SK-N-MC (cell line): ENCODE data around the gene PI4K2A.

Experiments
- DNase-seq: peaks from one replicate; pipeline ENCODE4 v3.0.0-alpha.2; 2011; ENCODE audit warnings: low read depth, low spot score
- H3K27ac ChIP-seq: fragments of 200-600 bp; sonication (generic); 2 replicates; pipeline ENCODE4 v1.5.1; 2016; ENCODE audit warnings: mixed run types
- H3K36me3 ChIP-seq: fragments of 200-600 bp; sonication (generic); 2 replicates; pipeline ENCODE4 v1.6.1; 2017; ENCODE audit warnings: antibody characterized with exemption, low read length, mixed read lengths; ENCODE audit not compliant: insufficient read depth
- H3K4me3 ChIP-seq: fragments of 200-600 bp; sonication (generic); 2 replicates; pipeline ENCODE4 v1.5.1; 2016
- H3K9ac ChIP-seq: fragments of 200-600 bp; sonication (generic); 2 replicates; pipeline ENCODE4 v1.8.0; 2017; ENCODE audit warnings: mixed run types, mixed read lengths; ENCODE audit not compliant: insufficient read length
- H3K9me3 ChIP-seq: fragments of 200-600 bp; sonication (generic); 2 replicates; pipeline ENCODE4 v1.6.1; 2017; ENCODE audit warnings: low read depth, mild to moderate bottlenecking, antibody characterized with exemption, low read length, moderate library complexity, mixed read lengths
- EZH2 ChIP-seq: fragments of 200-600 bp; sonication (generic); IDR thresholded peaks from one replicate; pipeline ENCODE4 v1.6.1; 2017; ENCODE audit warnings: antibody characterized with exemption
- FOXP2 ChIP-seq: optimal IDR thresholded peaks from 2 replicates; pipeline ENCODE3; 2011; ENCODE audit warnings: mild to moderate bottlenecking, moderate library complexity; ENCODE audit not compliant: insufficient read depth; ENCODE audit errors: extremely low read length, control extremely low read depth
- POLR2AphosphoS5 ChIP-seq: IDR thresholded peaks from 2 replicates; pipeline ENCODE4 v1.6.1; 2012; ENCODE audit warnings: mild to moderate bottlenecking, low read depth, low read length, borderline replicate concordance

PI4K2A gene

GRCh38 chr10:97705006-97705670 lies 64.7 kb downstream of the PI4K2A start:
- Histone ChIP-seq H3K36me3 (no peaks in the 10 kb centered on the region), H3K4me3 (no peak overlapping the region)
- DNase-seq = no peak

GRCh38 chr10:97707134-97707861 lies 66.8 kb downstream of the PI4K2A start:
- no peak overlapping the region for H3K9ac ChIP-seq

More at GRCh38 chr10:97705006-97705670, 64.7 kb downstream of the PI4K2A start:
- TF ChIP-seq POLR2AphosphoS5 (no peak), FOXP2 (no peak), EZH2 (no peak)
- Histone ChIP-seq H3K9ac (no peak overlapping the region), H3K9me3 (no peaks in the 10 kb centered on the region), H3K27ac (no peak overlapping the region)

DNA sequence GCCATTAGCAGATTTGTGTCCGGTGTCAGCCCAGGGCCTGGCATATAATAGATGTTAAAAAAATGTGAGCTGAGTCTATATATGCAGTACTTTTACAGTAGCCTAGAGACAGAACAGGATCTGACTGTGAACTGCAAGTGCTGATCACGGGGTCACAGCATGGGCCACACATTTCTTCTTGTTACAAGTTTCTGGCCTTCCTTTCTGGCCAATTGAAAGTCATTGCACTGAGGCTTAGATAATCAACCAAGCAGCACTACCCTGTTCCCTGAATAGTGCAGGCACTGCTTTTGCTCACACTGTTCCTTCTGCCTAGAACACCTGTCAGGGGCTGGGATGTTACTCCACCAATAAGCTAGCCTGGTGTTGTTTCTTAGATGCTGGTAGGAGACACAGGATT lies 67.7 kb downstream of the PI4K2A start:
- no peak overlapping the region for H3K27ac ChIP-seq
- TF ChIP-seq EZH2 (no peak), POLR2AphosphoS5 (no peak), FOXP2 (no peak)
- no peak for DNase-seq
- H3K4me3 ChIP-seq = no peak overlapping the region
- no peak overlapping the region for H3K9ac ChIP-seq
- H3K36me3 ChIP-seq = no peaks in the 10 kb centered on the region
- H3K9me3 ChIP-seq = no peaks in the 10 kb centered on the region

More at GRCh38 chr10:97707134-97707861, 66.8 kb downstream of the PI4K2A start:
- no peaks in the 10 kb centered on the region for H3K9me3 ChIP-seq
- no peaks in the 10 kb centered on the region for H3K36me3 ChIP-seq
- H3K4me3 ChIP-seq = no peak overlapping the region
- TF ChIP-seq POLR2AphosphoS5 (no peak), FOXP2 (no peak), EZH2 (no peak)
- no peak for DNase-seq
- no peak overlapping the region for H3K27ac ChIP-seq

DNA sequence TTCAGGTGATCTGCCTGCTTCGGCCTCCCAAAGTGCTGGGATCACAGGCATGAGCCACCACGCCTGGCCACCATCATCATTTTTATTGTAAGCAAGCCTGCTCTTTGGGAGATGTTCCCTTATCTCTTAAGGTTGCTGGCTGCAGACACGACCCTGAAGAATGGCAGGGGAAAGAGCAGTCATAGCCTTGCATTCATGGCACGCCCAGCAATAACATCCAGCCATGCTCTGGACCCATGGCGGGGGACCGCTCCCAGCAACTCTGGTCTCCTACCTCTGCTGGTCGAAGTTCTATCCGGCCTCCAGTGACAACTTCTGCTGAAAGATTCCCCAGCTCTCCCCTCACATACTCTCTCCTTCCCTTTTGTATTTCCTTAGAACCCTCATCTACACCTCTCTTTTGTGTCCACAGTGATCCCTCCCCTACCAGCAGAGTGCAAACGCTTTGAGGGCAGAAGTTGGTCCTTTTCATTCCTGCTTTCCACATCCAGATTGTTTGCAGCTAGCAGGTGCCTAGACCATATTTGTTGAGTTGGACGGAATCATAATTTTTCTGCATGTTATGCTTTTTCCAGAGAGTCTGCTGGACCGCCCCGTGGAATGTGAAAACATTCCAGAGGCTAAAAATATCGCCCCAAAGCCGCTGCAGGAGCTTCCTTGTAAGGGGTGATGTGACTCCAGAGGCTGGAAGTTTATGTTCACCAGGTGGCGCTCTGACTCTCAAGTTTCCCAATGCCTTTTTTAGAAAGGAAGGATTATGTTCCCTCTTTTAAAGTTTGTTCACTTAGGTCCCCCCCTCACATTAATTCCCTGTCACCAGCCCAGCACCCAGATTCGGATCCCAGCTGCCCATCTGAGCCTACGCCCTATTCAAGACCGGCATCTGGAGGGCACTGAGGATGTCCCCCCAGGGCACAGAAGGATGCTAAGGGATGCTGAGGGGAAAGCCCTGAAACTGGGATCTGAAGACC lies 68.8 kb downstream of the PI4K2A start:
- H3K9ac ChIP-seq = no peak overlapping the region
- no peak overlapping the region for H3K4me3 ChIP-seq
- DNase-seq = no peak
- no peaks in the 10 kb centered on the region for H3K9me3 ChIP-seq
- no peak for TF ChIP-seq POLR2AphosphoS5
- no peak for TF ChIP-seq EZH2
- TF ChIP-seq FOXP2 = no peak
- no peak overlapping the region for H3K27ac ChIP-seq
- H3K36me3 ChIP-seq = no peaks in the 10 kb centered on the region

GRCh38 chr10:97711640-97712572 lies 71.4 kb downstream of the PI4K2A start:
- H3K27ac ChIP-seq = no peak overlapping the region
- no peak for DNase-seq
- no peak for TF ChIP-seq EZH2
- TF ChIP-seq POLR2AphosphoS5 = no peak
- no peak for TF ChIP-seq FOXP2
- H3K9me3 ChIP-seq = no peaks in the 10 kb centered on the region
- no peak overlapping the region for H3K9ac ChIP-seq
- no peaks in the 10 kb centered on the region for H3K36me3 ChIP-seq
- no peak overlapping the region for H3K4me3 ChIP-seq

- Histone ChIP-seq H3K36me3 (no peaks in the 10 kb centered on the region), H3K9ac (peak within 1 kb of the TSS; percentile 45), H3K4me3 (peak within 1 kb of the TSS; percentile 80), H3K9me3 (no peaks in the 10 kb centered on the region), H3K27ac (no peak within 1 kb of the TSS; the same call in 1 of the 2 replicates)
- no peak for DNase-seq
- no peak for TF ChIP-seq EZH2
- no peak for TF ChIP-seq FOXP2
- TF ChIP-seq POLR2AphosphoS5 = peak; percentile 62; the same call in 1 of the 2 replicates
These were observed 72.9 kb downstream of the PI4K2A start, which contains the start of gene MARVELD1 for GRCh38 chr10:97713339-97713825. Gene MARVELD1 (plus strand): TSS chr10:97713730. CDS start chr10:97713877, 147 bp downstream.

DNA sequence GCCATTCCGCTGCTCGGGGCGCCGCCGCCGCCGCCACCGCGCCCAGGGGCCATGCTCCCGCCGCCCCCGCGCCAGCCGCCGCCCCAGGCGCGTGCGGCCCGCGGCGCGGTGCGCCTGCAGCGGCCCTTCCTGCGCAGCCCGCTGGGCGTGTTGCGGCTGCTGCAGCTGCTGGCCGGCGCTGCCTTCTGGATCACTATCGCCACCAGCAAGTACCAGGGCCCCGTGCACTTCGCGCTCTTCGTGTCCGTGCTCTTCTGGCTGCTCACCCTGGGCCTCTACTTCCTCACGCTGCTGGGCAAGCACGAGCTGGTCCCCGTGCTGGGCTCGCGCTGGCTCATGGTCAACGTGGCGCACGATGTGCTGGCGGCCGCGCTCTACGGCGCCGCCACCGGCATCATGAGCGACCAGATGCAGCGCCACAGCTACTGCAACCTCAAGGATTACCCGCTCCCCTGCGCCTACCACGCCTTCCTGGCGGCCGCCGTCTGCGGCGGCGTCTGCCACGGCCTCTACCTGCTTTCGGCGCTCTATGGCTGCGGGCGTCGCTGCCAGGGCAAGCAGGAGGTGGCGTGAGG lies 73.4 kb downstream of the PI4K2A start:
- DNase-seq = no peak
- Histone ChIP-seq H3K9me3 (no peaks in the 10 kb centered on the region), H3K36me3 (no peaks in the 10 kb centered on the region), H3K4me3 (peak overlapping the region; percentile 80), H3K27ac (no peak overlapping the region; the same call in 1 of the 2 replicates), H3K9ac (peak overlapping the region; percentile 45)
- TF ChIP-seq POLR2AphosphoS5 = no peak
- no peak for TF ChIP-seq FOXP2
- TF ChIP-seq EZH2 = no peak
